HG03521 (cell line): Measurements from ENCODE around the gene ANKRD16.

ENCODE experiments used
- ATAC-seq: cut with Tn5 transposase; IDR thresholded peaks from one replicate; pipeline ENCODE4 v1.9.1; 2021; ENCODE audit warnings: mild to moderate bottlenecking, moderate library complexity; ENCODE audit not compliant: unreplicated experiment

ANKRD16 gene

GRCh38 chr10:5904227-5904626 lies 14.5 kb upstream of the ANKRD16 start:
- ATAC-seq = peak; percentile 91

DNA sequence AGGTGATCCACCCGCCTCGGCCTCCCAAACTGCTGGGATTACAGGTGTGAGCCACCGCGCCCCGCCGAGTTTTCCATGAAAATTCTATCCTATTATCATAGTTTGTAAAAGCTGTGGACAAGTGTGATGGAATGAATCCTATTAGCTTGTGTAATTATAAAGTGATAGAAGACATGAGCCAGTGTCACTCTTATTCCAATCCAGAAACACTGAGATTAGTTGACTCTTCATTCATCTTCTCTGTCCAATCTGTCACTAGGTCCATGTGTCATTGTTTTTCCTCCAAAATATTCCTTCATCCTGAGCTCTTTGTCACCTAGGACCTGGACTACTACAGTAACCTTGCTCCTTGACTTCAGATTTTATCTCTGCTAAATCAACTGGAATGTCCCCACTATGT lies 13.9 kb upstream of the ANKRD16 start:
- ATAC-seq = no peak

- ATAC-seq = no peak
Observed at GRCh38 chr10:5902511-5903274, 13.0 kb upstream of the ANKRD16 start.

GRCh38 chr10:5900247-5900646 lies 10.6 kb upstream of the ANKRD16 start:
- ATAC-seq = no peak

- no peak for ATAC-seq
Observed at GRCh38 chr10:5898163-5898562, 8.5 kb upstream of the ANKRD16 start.

DNA sequence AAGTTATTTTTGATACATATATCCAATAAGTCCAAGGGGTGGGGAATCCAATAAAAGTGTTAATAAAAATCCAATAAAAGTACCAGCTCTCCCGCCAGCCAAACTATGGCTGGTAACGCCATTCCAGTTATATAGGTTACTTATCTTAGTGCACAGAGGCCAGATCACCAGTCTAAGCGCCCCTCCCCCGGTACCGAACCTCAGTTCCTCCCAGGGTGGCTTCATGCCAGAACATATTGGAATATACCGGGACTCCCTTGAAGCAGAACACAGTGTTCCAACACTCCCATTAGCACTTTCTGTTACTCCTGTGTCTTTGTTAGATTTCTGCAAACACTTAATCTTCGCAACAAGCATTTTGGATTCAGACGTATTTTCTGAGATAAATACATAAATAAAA lies 7.8 kb upstream of the ANKRD16 start:
- ATAC-seq = no peak

DNA sequence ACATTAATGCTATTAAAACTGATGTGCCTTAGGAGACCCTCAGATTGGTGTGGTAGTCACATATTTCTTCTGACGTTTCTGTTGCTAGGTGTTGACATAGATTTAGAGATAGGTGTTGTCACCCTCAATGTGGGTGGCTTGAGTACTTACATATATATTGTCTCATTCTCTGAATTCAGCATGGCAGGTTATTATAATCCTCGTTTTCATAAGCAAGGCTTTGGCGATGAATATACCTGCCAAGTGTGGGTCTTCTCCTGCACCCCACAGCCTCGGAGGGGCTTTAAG lies 7.3 kb upstream of the ANKRD16 start:
- ATAC-seq = no peak

DNA sequence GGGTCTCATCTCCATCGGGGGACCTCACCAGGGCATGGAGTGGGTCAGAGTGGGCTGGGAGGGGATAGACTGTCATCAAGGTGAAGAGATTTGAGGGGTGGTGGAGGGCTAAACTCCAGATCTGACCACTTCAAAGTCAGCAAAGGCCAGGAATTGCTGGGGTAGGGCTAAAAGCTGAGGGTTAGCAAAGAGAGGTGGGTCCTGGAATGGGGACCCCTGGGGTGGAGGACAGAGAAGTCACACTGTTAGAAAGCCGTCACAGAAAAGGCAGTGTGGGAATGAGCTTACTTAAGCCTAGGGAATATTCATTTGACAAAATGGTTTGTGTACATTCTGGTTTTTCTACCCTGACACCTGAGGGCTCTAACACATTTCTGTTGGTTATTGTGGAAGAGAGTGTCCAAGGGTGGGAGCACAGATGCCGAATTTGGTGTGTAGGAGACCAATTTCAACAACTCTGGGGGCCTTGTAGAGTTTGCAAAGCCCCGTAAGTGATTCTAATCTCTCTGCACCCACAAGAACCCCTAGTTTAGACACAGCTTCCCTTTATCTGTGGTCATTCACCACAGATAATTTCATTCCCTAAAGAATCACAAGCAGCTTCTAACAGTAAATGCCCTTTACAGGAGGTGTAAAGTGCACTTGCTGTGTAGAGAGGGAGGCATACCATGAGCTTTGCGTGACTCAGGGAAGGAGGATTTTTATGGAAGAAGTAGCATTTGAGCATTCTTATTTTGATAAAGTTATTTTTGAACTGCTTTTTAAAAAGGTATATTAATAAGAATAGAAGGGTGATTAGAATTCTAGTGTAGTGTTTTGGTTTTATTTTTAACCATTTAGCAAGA lies 6.7 kb upstream of the ANKRD16 start:
- peak; percentile 9 for ATAC-seq

- peak; percentile 53 for ATAC-seq
Observed at GRCh38 chr10:5895804-5896203, 6.1 kb upstream of the ANKRD16 start.

- ATAC-seq = no peak
Observed at GRCh38 chr10:5895365-5895764, 5.7 kb upstream of the ANKRD16 start.

DNA sequence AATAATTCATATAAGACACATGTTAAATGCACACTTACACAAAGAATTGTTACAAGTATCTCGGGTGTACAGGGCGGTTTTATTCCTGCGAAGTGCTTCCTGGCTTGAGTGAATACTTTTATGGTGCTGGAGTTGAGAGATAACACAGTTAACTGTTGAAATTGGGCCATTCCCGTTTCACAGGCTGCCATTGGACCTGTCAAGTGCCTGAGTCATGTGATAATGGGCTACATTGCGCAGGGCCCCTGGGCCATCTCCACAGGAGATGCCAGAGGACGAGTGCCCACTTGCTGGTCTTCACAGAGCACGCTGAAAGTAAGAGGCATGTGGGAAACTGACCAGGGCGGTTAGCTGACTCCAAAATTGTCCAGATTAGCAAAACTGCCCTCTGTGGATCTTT lies 5.2 kb upstream of the ANKRD16 start:
- no peak for ATAC-seq

GRCh38 chr10:5894403-5894802 lies 4.7 kb upstream of the ANKRD16 start:
- ATAC-seq = no peak

DNA sequence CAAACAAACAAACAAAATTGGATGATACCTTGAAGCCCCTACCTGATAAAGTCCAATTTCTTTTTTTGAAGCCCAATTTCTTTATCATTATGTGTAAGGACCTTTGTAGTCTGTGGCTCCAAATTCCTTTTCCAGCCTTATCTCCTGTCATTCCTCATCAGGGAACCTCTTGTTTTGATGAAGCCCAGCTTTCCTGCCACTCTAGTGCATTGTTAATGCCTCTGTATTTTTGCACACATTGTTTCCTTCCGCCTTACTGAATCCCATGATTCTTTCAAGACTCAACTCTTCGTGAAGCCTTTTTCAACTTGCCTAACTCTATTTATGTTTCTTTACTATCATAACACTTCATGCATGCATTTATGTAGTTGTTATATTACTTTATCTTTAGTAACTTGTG lies 3.6 kb upstream of the ANKRD16 start:
- ATAC-seq = no peak

- ATAC-seq = no peak
Observed at GRCh38 chr10:5892007-5892406, 2.3 kb upstream of the ANKRD16 start.

DNA sequence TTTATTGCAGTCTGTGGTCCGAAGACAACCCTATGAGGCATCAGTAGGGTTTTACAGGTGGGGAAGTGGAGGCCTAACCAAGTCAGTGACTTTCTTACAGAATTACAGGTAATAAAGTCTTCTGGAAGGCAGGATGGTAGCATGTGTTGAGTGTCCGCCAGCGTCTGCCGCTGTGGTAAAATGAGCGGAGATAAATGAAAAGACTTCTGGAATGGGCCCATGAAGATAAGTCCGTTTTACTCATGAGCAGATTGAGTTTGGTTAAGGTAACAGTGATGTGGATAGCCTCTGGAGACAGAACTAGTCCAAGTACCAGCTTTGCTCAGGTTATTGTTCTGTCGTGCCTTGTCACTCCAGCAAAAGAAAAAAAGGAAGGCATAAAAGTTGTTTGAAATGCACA lies 1.3 kb upstream of the ANKRD16 start:
- no peak for ATAC-seq

GRCh38 chr10:5890452-5890915 lies 791 bp upstream of the ANKRD16 start:
- ATAC-seq = no peak

GRCh38 chr10:5888843-5889623 lies 660 bp downstream of the ANKRD16 start:
- peak; percentile 25 for ATAC-seq

GRCh38 chr10:5888351-5888750 lies 1.3 kb downstream of the ANKRD16 start:
- no peak for ATAC-seq

DNA sequence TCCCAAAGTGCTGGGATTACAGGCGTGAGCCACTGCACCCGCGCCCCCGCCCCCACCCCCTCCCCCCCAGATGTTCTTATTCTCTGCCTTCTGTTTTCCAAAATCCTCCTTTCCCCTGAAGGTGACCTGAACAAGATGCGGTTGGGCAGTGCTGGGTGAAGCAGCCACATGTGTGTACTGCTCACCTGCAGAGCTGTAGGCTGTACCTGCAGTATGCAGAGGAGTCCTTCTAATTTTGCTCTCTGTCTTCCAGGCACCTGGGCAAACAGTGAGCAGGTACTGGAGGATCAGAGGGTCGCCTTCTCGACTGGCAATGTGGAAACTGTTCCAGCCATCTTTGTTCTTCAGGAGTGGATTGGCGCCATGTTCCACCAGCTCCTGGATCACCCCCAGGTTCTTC lies 2.1 kb downstream of the ANKRD16 start:
- no peak for ATAC-seq

DNA sequence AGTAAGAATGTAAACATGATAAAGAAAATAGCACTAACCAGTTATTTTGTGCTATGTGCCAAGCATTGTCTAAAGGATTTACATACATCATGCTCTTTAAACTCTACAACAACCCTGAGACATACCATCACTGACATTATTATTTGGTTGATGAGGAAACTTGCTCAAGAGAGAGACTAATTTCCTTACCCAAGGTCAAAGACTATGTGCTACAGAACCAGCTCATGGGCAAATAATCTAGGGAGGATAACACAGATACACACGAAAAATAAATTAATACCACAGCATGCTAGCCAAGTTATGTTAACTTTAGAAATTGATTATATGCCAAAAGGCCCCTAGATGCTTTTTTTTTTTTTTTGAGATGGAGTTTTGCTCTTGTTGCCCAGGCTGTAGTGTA lies 2.7 kb downstream of the ANKRD16 start:
- ATAC-seq = no peak

GRCh38 chr10:5885619-5886018 lies 4.1 kb downstream of the ANKRD16 start:
- ATAC-seq = no peak

- ATAC-seq = no peak
Observed at GRCh38 chr10:5882961-5883360, 6.7 kb downstream of the ANKRD16 start.
